HepG2 (cell line): ENCODE results near the gene BBS9. TPM values are rescaled to one million over a fixed set of nuclear protein-coding genes. Genes with fewer than 3 reads are reported as not detected.

Experiments
- ATAC-seq: fragments of 200-7000 bp; cut with Tn5 transposase; 3 replicates; pipeline ENCODE4 v1.9.1; 2020; ENCODE audit warnings: mild to moderate bottlenecking, moderate library complexity
- BruUV-seq: library from RNA; stranded (reverse); fragments of 400-500 nt; replicated peaks from 2 replicates; lab custom pipeline; 2021; lab: Mats Ljungman, UMichigan
- CTCF ChIA-PET: fragments of 300-600 bp; formaldehyde crosslinking; extraction: SDS; loops from one replicate; lab custom pipeline; 2021; ENCODE audit warnings: low total read pairs, inconsistent platforms, low intra/inter-chr PET ratio; lab: Yijun Ruan, JAX
- POLR2A ChIA-PET: fragments of 350-600 bp; sonication (Branson Sonifier 250); formaldehyde crosslinking; loops from one replicate; lab custom pipeline; 2020; ENCODE audit warnings: antibody characterized with exemption, inconsistent platforms; lab: Yijun Ruan, JAX
- DNase-seq: peaks from one replicate; pipeline ENCODE4 v3.0.0-alpha.2; 2015; ENCODE audit warnings: low spot score
- FAIRE-seq: peaks from 3 replicates; lab custom pipeline; 2011; peaks lifted over from hg19 to GRCh38; lab: Jason Lieb, UNC
- H2AFZ ChIP-seq: one replicate; pipeline ENCODE4 v1.6.1; 2011; ENCODE audit warnings: low read length, inconsistent platforms
- H3K27ac ChIP-seq: fragments of 300-600 bp; 3 replicates; pipeline ENCODE4 v1.8.0; 2011; ENCODE audit warnings: mixed run types, mild to moderate bottlenecking, mixed read lengths, low read length, inconsistent platforms; ENCODE audit not compliant: insufficient read depth; ENCODE audit errors: extremely low read length
- H3K27me3 ChIP-seq, 2 experiments: fragments of 200-600 bp in 1 of 2; 2 replicates in 1 of 2; 3 replicates in 1 of 2; pipeline versions ENCODE4 v1.6.0 to v1.8.0; 2011; ENCODE audit warnings: low read length in 2 of 2, mild to moderate bottlenecking in 2 of 2, moderate library complexity in 2 of 2, inconsistent platforms in 1 of 2; ENCODE audit not compliant: insufficient read depth in 2 of 2, control insufficient read depth in 1 of 2
- H3K36me3 ChIP-seq, 2 experiments: fragments of 200-600 bp in 1 of 2; replicated peaks in 1 of 2; 2 replicates in 1 of 2; 3 replicates in 1 of 2; pipeline versions ENCODE4 v1.5.1 to v1.8.0; 2011; ENCODE audit warnings: low read length in 2 of 2, inconsistent platforms in 1 of 2; ENCODE audit not compliant: insufficient read depth in 2 of 2, control insufficient read depth in 1 of 2
- H3K4me1 ChIP-seq: 2 replicates; pipeline ENCODE4 v1.5.1; 2012; ENCODE audit warnings: low read length, inconsistent platforms; ENCODE audit not compliant: insufficient read depth
- H3K4me2 ChIP-seq: 2 replicates; pipeline ENCODE4 v1.6.0; 2011; ENCODE audit warnings: low read depth, low read length, inconsistent platforms
- H3K4me3 ChIP-seq, 3 experiments: fragments of 200-600 bp in 1 of 3; sonication (generic), shearing (Covaris generic) in 1 of 3; replicated peaks in 1 of 3; 2 replicates each; pipeline ENCODE4 v1.5.1; 2011 to 2016; ENCODE audit warnings: low read length in 3 of 3, inconsistent platforms in 2 of 3, low read depth in 2 of 3, mild to moderate bottlenecking in 2 of 3, control low read depth in 1 of 3, mixed read lengths in 1 of 3; ENCODE audit not compliant: insufficient read depth in 1 of 3
- H3K79me2 ChIP-seq: one replicate; pipeline ENCODE4 v1.6.1; 2011; ENCODE audit warnings: low read length, inconsistent platforms; ENCODE audit not compliant: insufficient read depth
- H3K9ac ChIP-seq: 2 replicates; pipeline ENCODE4 v1.6.0; 2011; ENCODE audit warnings: mild to moderate bottlenecking, low read depth, low read length, inconsistent platforms; ENCODE audit not compliant: insufficient read depth
- H3K9me3 ChIP-seq: 2 replicates; pipeline ENCODE4 v1.5.1; 2012; ENCODE audit warnings: mild to moderate bottlenecking, low read length
- H4K20me1 ChIP-seq: 2 replicates; pipeline ENCODE4 v1.6.0; 2011; ENCODE audit warnings: inconsistent platforms, mild to moderate bottlenecking, low read length, moderate library complexity; ENCODE audit not compliant: insufficient read depth
- DDIT3 ChIP-seq: sonication (generic); formaldehyde crosslinking; IDR thresholded peaks from 2 replicates; pipeline ENCODE4 v1.4.0; 2020; ENCODE audit warnings: mild to moderate bottlenecking, missing genetic modification reagents
- GLI4 ChIP-seq: sonication (generic); formaldehyde crosslinking; IDR thresholded peaks from 2 replicates; pipeline ENCODE4 v1.5.1; 2020; ENCODE audit warnings: missing genetic modification reagents, mild to moderate bottlenecking, moderate library complexity, borderline replicate concordance
- HNRNPL ChIP-seq: fragments of 200-400 bp; formaldehyde crosslinking; IDR thresholded peaks from 2 replicates; pipeline ENCODE4 v1.6.1; 2017; ENCODE audit warnings: mild to moderate bottlenecking, low read depth, low read length
- HNRNPUL1 ChIP-seq: fragments of 200-400 bp; formaldehyde crosslinking; IDR thresholded peaks from 2 replicates; pipeline ENCODE4 v1.6.1; 2017; ENCODE audit warnings: low read depth, mild to moderate bottlenecking, low read length, moderate library complexity
- ISX ChIP-seq: sonication (generic); formaldehyde crosslinking; conservative IDR thresholded peaks from 2 replicates; pipeline ENCODE4 v1.5.0; 2020; ENCODE audit warnings: missing genetic modification reagents
- MIER3 ChIP-seq: IDR thresholded peaks from 2 replicates; pipeline ENCODE4 v1.6.1; 2016; ENCODE audit warnings: missing compliant biosample characterization, borderline replicate concordance
- NR0B2 ChIP-seq: sonication (generic); formaldehyde crosslinking; IDR thresholded peaks from 2 replicates; pipeline ENCODE4 v1.4.0; 2020; ENCODE audit warnings: mild to moderate bottlenecking, missing genetic modification reagents
- TFDP1 ChIP-seq: IDR thresholded peaks from 2 replicates; pipeline ENCODE4 v1.6.1; 2016; ENCODE audit warnings: missing compliant biosample characterization, missing genetic modification reagents, borderline replicate concordance
- ZNF850 ChIP-seq: sonication (generic); formaldehyde crosslinking; conservative IDR thresholded peaks from 2 replicates; pipeline ENCODE4 v1.9.0; 2021; ENCODE audit warnings: mild to moderate bottlenecking, missing genetic modification reagents
- ZSCAN30 ChIP-seq: sonication (generic); formaldehyde crosslinking; IDR thresholded peaks from 2 replicates; pipeline ENCODE4 v1.5.0; 2020; ENCODE audit warnings: mild to moderate bottlenecking, missing genetic modification reagents
- WGBS: methylation state at CpG from one replicate; pipeline ENCODE4 v1.1.6; 2017; ENCODE audit warnings: low lambda C conversion rate; 5-methylcytosine and 5-hydroxymethylcytosine counted together
- in situ Hi-C: cut with HindIII; loops from 2 replicates; pipeline ENCODE4 v1.10.0; 2017; ENCODE audit warnings: low pct_unique_long_range_greater_than_20kb; ENCODE audit not compliant: extremely low pct_ligation_motif_present
- intact Hi-C: fragments of 100-400 bp; cut with micrococcal nuclease; formaldehyde crosslinking; loops from one replicate; pipeline ENCODE4 v1.10.0; 2022; ENCODE audit not compliant: unreplicated experiment
- polyA plus RNA-seq, 8 experiments: library from polyadenylated mRNA; depleted of rRNA in 3 of 8; stranded (reverse) in 7 of 8; unstranded in 1 of 8; fragments of >200 nt; fragmentation: Illumina TruSeq in 4 of 8; extraction: Trizol in 4 of 8; gene quantifications; 2 replicates each; pipeline versions ENCODE4 v1.2.1 to v1.2.3, GENCODE V29; 2011 to 2016; ENCODE audit warnings: low read depth in 4 of 8, missing spikeins in 1 of 8, mixed read lengths in 1 of 8; ENCODE audit not compliant: insufficient read depth in 1 of 8
- total RNA-seq, 5 experiments: library from RNA; depleted of rRNA; stranded (reverse); fragments of >200 nt; fragmentation: Illumina TruSeq; extraction: Trizol; gene quantifications; 2 replicates each; pipeline ENCODE4 v1.2.3, GENCODE V29; 2016; ENCODE audit warnings: low read depth in 1 of 5
- TF ChIP-seq, protein P1 (sequence below): sonication (generic); formaldehyde crosslinking; conservative IDR thresholded peaks from 2 replicates; pipeline ENCODE4 v1.4.0; 2020; ENCODE audit warnings: missing genetic modification reagents
- TF ChIP-seq, protein P2 (sequence below): sonication (generic); formaldehyde crosslinking; IDR thresholded peaks from 2 replicates; pipeline ENCODE4 v1.4.0; 2020; ENCODE audit warnings: mild to moderate bottlenecking, missing genetic modification reagents

BBS9 gene
- total and polyA plus RNA-seq, 2 of the 13 experiments (the other 11 are each of a cell fraction or from before 2014, with no cell fraction given), result 5.1 to 7.8 TPM

DNA sequence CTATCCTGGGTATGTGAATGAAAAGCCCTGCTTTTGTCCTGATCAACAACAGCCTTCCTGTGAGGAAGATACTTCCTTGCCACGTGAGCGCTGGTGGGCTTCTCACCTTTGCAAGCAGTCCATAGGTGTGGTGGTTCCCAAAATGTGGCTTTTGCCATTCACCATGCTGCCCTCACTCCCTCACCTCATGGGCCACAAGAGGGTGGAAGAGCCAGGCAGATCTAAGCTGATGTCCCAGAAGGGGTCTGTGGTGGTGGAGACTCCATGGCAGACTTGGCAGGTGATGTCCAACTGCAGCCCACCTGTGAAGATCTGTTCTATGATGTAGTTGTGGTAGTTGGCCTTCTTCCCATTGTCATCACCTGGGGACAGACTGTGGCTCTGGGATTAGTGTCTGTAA lies 147.4 kb downstream of the BBS9 start:
- no peak for ATAC-seq
- BruUV-seq, result no TSS peak
- H2AFZ ChIP-seq, result no peak overlapping the region
- H3K4me1 ChIP-seq, result no peaks in the 10 kb centered on the region
- H3K36me3 ChIP-seq, result no peaks in the 10 kb centered on the region
- in situ Hi-C loops, result no loop called here
- no peak for FAIRE-seq
- TF ChIP-seq HNRNPUL1 (no peak), DDIT3 (CRISPR knock-in tag) (no peak), ZSCAN30 (CRISPR knock-in tag) (no peak), HNRNPL (no peak), TFDP1 (CRISPR knock-in tag) (no peak), ISX (CRISPR knock-in tag) (no peak), MIER3 (no peak), NR0B2 (CRISPR knock-in tag) (no peak), GLI4 (CRISPR knock-in tag) (no peak), ZNF850 (no peak)
- TF ChIP-seq, protein P1, sequence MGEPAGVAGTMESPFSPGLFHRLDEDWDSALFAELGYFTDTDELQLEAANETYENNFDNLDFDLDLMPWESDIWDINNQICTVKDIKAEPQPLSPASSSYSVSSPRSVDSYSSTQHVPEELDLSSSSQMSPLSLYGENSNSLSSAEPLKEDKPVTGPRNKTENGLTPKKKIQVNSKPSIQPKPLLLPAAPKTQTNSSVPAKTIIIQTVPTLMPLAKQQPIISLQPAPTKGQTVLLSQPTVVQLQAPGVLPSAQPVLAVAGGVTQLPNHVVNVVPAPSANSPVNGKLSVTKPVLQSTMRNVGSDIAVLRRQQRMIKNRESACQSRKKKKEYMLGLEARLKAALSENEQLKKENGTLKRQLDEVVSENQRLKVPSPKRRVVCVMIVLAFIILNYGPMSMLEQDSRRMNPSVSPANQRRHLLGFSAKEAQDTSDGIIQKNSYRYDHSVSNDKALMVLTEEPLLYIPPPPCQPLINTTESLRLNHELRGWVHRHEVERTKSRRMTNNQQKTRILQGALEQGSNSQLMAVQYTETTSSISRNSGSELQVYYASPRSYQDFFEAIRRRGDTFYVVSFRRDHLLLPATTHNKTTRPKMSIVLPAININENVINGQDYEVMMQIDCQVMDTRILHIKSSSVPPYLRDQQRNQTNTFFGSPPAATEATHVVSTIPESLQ (CRISPR knock-in tag), result no peak
- TF ChIP-seq, protein P2, sequence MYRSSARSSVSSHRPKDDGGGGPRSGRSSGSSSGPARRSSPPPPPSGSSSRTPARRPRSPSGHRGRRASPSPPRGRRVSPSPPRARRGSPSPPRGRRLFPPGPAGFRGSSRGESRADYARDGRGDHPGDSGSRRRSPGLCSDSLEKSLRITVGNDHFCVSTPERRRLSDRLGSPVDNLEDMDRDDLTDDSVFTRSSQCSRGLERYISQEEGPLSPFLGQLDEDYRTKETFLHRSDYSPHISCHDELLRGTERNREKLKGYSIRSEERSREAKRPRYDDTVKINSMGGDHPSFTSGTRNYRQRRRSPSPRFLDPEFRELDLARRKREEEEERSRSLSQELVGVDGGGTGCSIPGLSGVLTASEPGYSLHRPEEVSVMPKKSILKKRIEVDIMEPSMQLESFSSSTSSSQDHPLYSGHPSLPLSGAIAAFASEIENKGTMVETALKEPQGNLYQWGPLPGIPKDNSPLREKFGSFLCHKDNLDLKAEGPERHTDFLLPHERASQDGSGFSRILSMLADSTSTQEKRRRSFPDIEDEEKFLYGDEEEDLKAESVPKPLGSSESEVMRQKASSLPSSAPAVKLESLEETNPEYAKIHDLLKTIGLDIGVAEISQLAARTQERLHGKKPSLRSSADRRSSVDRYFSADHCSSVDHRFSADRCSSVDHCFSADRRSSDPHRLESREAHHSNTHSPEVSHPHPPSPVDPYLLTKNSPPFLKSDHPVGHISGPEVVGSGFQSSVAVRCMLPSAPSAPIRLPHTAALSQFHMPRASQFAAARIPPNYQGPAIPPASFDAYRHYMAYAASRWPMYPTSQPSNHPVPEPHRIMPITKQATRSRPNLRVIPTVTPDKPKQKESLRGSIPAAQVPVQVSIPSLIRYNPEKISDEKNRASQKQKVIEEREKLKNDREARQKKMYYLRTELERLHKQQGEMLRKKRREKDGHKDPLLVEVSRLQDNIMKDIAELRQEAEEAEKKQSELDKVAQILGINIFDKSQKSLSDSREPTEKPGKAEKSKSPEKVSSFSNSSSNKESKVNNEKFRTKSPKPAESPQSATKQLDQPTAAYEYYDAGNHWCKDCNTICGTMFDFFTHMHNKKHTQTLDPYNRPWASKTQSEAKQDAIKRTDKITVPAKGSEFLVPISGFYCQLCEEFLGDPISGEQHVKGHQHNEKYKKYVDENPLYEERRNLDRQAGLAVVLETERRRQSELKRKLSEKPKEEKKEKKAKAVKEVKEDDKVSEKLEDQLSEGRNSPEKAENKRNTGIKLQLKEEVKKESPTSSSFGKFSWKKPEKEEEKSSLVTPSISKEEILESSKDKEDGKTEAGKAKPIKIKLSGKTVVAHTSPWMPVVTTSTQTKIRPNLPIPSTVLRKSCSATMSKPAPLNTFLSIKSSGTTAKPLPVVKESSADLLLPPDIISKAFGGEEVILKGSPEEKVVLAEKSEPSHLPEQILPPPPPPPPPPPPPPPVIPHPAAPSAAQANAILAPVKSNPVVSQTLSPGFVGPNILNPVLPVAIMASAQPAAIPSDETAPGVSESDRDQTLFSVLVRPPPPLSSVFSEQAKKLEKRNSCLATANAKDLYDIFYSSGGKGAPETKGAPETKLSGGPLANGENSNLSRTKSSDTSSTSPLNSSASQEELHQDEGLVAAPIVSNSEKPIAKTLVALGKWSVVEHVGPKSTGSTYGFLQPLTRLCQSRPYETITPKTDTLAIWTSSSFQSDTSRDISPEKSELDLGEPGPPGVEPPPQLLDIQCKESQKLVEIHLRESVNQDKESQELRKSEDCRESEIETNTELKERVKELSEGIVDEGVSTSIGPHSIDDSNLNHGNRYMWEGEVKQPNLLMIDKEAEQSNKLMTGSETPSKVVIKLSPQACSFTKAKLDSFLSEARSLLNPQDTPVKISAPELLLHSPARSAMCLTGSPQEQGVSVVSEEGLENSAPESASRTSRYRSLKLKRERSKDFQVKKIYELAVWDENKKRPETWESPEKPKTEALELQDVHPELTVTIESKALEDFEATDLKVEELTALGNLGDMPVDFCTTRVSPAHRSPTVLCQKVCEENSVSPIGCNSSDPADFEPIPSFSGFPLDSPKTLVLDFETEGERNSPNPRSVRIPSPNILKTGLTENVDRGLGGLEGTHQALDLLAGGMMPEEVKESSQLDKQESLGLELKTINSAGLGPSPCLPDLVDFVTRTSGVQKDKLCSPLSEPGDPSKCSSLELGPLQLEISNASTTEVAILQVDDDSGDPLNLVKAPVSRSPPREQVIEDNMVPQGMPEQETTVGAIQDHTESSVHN (CRISPR knock-in tag), result no peak
- ChIA-PET CTCF (no interaction called here), POLR2A (no interaction called here)
- H3K27ac ChIP-seq, result no peak overlapping the region
- no peaks in the 10 kb centered on the region for H3K79me2 ChIP-seq
- no peak overlapping the region for H3K4me2 ChIP-seq
- intact Hi-C loops, result no loop called here
- H3K9me3 ChIP-seq, result no peaks in the 10 kb centered on the region
- H4K20me1 ChIP-seq, result no peaks in the 10 kb centered on the region
- H3K4me3 ChIP-seq, result no peak overlapping the region
- no peaks in the 10 kb centered on the region for H3K27me3 ChIP-seq
- 92% methylated on average over 2 of the region's 2 CpGs for WGBS
- no peak for DNase-seq
- H3K9ac ChIP-seq, result no peak overlapping the region
